Erythroblast (primary cell): ENCODE results near the gene ESRRB.

Source experiments
- GATA1 ChIP-seq: IDR thresholded peaks from 2 replicates; pipeline ENCODE4 v1.6.1; 2011; ENCODE audit warnings: low read depth, mild to moderate bottlenecking, control low read depth, low read length, moderate library complexity
- POLR2A ChIP-seq: IDR thresholded peaks from 2 replicates; pipeline ENCODE4 v1.6.1; 2011; ENCODE audit warnings: mild to moderate bottlenecking, low read length

DNA sequence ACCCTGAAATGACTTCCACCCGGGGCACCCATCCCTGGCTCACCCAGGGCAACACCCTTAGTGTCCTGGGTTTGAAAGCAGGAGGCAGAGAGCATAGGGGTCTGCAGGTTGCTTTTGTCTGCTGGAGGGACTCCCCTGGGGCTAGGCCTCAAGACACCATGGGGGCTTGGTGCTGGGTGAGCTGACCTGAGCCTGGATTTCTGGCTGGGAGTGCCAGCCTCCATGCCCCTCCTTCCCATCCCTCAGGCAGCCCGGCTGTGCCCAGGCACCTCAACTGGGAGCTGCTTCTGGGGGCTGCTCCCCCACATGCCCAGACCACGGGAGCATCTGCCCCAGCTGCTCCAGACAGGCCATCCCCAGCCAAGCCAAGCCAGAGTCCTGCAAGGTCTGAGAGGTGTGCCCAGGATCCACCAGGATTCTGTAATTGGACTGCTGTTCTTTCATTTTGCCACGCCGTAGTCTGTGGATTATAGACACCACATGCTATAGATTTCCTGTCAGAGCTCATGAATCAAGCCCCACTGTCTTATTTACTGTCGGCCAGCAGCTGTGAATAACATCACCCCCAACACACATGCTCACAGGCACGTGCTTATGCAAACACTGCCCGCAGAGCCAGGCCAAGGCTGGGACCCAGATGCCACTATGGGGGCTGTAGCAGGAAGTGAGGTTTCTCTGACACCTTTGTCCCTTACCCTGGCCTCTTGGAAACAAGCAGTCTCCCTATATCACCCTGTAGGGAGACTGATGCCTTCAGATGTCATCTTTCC is 29.4 kb upstream of the ESRRB start:
- TF ChIP-seq POLR2A, result no peak
- TF ChIP-seq GATA1, result no peak
